ENCODE measurements around the gene CANT1. TPM values are rescaled to one million over a fixed set of nuclear protein-coding genes. Genes with fewer than 3 reads are reported as not detected.

CANT1 gene
- total and polyA plus RNA-seq, 4 donors, result 6.2 to 20.0 (median 16.4) TPM

- DNase-seq (ENCODE audit: low spot score), result no peak
- TF ChIP-seq FOXA2 (IDR thresholded peaks at IDR 0.05) (no peak), RXRA (IDR thresholded peaks at IDR 0.05) (no peak), HNF4A (conservative IDR thresholded peaks at IDR 0.05) (no peak), NR2F2 (IDR thresholded peaks at IDR 0.05) (no peak), CTCF (IDR thresholded peaks at IDR 0.05; ENCODE audit: low read depth, low read length, missing input control) (no peak), REST (IDR thresholded peaks at IDR 0.05) (no peak), FOXA1 (IDR thresholded peaks at IDR 0.05) (no peak), YY1 (IDR thresholded peaks at IDR 0.05) (no peak), GABPA (IDR thresholded peaks at IDR 0.05 in 1 of 2, conservative IDR thresholded peaks at IDR 0.05 in 1 of 2) (no peak), SP1 (IDR thresholded peaks at IDR 0.05) (no peak), ZBTB33 (IDR thresholded peaks at IDR 0.05) (no peak), ATF3 (IDR thresholded peaks at IDR 0.05) (no peak), EGR1 (IDR thresholded peaks at IDR 0.05; ENCODE audit: low read depth in 2 of 2) (no peak), MAX (IDR thresholded peaks at IDR 0.05) (no peak)
- no peak overlapping the region for H3K4me3 ChIP-seq (ENCODE audit: low read depth in 1 of 3, low read length in 3 of 3)
- no peaks in the 10 kb centered on the region for H3K9me3 ChIP-seq (ENCODE audit: control insufficient read depth in 4 of 4, low read length in 3 of 4)
- H3K36me3 ChIP-seq (ENCODE audit: control insufficient read depth in 4 of 4, insufficient read depth in 3 of 4, low read depth in 1 of 4, low read length in 3 of 4), result peaks cover 8 to 35% (median 9%) of the 10 kb centered on the region in 4 donors
- H3K9ac ChIP-seq (ENCODE audit: low read depth in 1 of 2, low read length in 2 of 2), result no peak overlapping the region
- no peaks in the 10 kb centered on the region for H3K27me3 ChIP-seq (ENCODE audit: control insufficient read depth in 4 of 4, insufficient read depth in 4 of 4, low read length in 3 of 4)
- no peaks in the 10 kb centered on the region for H3K4me1 ChIP-seq (ENCODE audit: control insufficient read depth in 4 of 4, insufficient read depth in 4 of 4, low read length in 3 of 4)
- no peak overlapping the region for H3K27ac ChIP-seq (ENCODE audit: low read depth in 1 of 2, low read length in 2 of 2)
- WGBS, result 73% methylated on average over 6 of the region's 6 CpGs
These were observed 11.7 kb downstream of the CANT1 start for GRCh38 chr17:78997881-78998280.

GRCh38 chr17:78997231-78997741 lies 12.3 kb downstream of the CANT1 start:
- Histone ChIP-seq H3K36me3 (ENCODE audit: control insufficient read depth in 4 of 4, insufficient read depth in 3 of 4, low read depth in 1 of 4, low read length in 3 of 4) (peaks cover 8 to 33% (median 9%) of the 10 kb centered on the region in 4 donors), H3K27me3 (ENCODE audit: control insufficient read depth in 4 of 4, insufficient read depth in 4 of 4, low read length in 3 of 4) (no peaks in the 10 kb centered on the region), H3K9ac (ENCODE audit: low read depth in 1 of 2, low read length in 2 of 2) (no peak overlapping the region), H3K27ac (ENCODE audit: low read depth in 1 of 2, low read length in 2 of 2) (no peak overlapping the region), H3K4me3 (ENCODE audit: low read depth in 1 of 3, low read length in 3 of 3) (no peak overlapping the region), H3K9me3 (ENCODE audit: control insufficient read depth in 4 of 4, low read length in 3 of 4) (no peaks in the 10 kb centered on the region), H3K4me1 (ENCODE audit: control insufficient read depth in 4 of 4, insufficient read depth in 4 of 4, low read length in 3 of 4) (no peaks in the 10 kb centered on the region)
- TF ChIP-seq MAX (IDR thresholded peaks at IDR 0.05), result no peak
- TF ChIP-seq ZBTB33 (IDR thresholded peaks at IDR 0.05), result no peak
- no peak for TF ChIP-seq FOXA2 (IDR thresholded peaks at IDR 0.05)
- TF ChIP-seq FOXA1 (IDR thresholded peaks at IDR 0.05), result no peak
- TF ChIP-seq SP1 (IDR thresholded peaks at IDR 0.05), result no peak
- no peak for TF ChIP-seq NR2F2 (IDR thresholded peaks at IDR 0.05)
- no peak for TF ChIP-seq RXRA (IDR thresholded peaks at IDR 0.05)
- TF ChIP-seq CTCF (IDR thresholded peaks at IDR 0.05; ENCODE audit: low read depth, low read length, missing input control), result no peak
- TF ChIP-seq TAF1 (conservative IDR thresholded peaks at IDR 0.05), result no peak
- no peak for TF ChIP-seq JUND (IDR thresholded peaks at IDR 0.05)
- no peak for TF ChIP-seq HNF4A (conservative IDR thresholded peaks at IDR 0.05)
- TF ChIP-seq GABPA (IDR thresholded peaks at IDR 0.05 in 1 of 2, conservative IDR thresholded peaks at IDR 0.05 in 1 of 2), result no peak
- TF ChIP-seq EGR1 (IDR thresholded peaks at IDR 0.05; ENCODE audit: low read depth in 2 of 2), result no peak
- TF ChIP-seq HNF4G (IDR thresholded peaks at IDR 0.05), result no peak
- no peak for TF ChIP-seq ATF3 (IDR thresholded peaks at IDR 0.05)
- 90% methylated on average over 27 of the region's 27 CpGs for WGBS
- no peak for DNase-seq (ENCODE audit: low spot score)

Measured in liver (tissue), 9 donors.